ENCODE results near the gene FAAP20. TPM values are rescaled to one million over a fixed set of nuclear protein-coding genes. Genes with fewer than 3 reads are reported as not detected.

FAAP20 gene
- total and polyA plus RNA-seq, 2 of the 8 experiments (the other 6 are each of a cell fraction or from before 2014, with no cell fraction given): 58.4 to 99.8 TPM

DNA sequence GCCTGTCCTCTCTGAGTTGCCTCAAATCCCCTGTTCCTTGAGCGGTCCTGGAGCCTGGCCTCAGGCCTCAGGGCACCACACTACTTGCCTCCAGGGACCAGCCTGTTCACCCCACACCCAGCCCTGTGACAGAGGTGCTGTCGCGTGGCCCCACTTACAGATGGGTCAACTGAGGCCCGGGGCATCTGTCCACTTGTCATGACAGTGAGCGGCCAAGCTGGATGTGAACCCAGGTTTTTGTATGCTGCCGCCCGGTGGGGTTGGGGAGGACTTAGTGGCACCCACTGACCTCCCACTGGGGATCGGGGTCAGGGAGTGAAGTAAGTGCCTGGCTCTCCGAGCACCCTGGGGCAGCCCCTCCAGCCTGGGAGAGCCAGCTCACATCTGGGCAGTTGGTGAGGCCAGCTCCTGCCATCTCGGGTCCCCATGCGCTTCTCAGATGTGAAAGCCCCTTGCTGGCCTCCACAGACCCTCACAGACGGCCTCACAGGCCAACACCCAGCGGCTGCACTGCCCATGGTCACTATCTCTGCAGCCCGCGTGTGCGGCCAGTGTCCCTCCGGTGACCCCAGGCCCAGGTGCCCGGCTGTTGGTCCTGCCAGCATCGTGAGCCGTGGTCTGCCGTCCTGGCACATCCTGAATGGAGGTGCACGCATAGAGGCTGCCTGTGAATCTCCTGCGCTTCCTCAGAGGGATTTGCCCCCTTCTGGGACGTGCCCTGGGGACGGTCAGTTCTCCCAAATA, 9.3 kb upstream of the FAAP20 start (continued):
- no peak for TF ChIP-seq EZH2 (IDR thresholded peaks at IDR 0.05; ENCODE audit: low read depth, low read length, severe bottlenecking)

Data from H1 (cell line).